CD4-positive, alpha-beta memory T cell (primary cell): Measurements from ENCODE around the gene HSPB6. TPM values are rescaled to one million over a fixed set of nuclear protein-coding genes. Genes with fewer than 3 reads are reported as not detected.

Source experiments
- CTCF ChIA-PET: fragments of 350-600 bp; sonication (Branson Sonifier 250); formaldehyde crosslinking; loops from one replicate; lab custom pipeline; 2021; ENCODE audit warnings: inconsistent platforms; ENCODE audit not compliant: partially characterized antibody; lab: Charles Lee
- POLR2A ChIA-PET: fragments of 350-600 bp; sonication (Branson Sonifier 250); formaldehyde crosslinking; loops from one replicate; lab custom pipeline; 2021; ENCODE audit not compliant: partially characterized antibody; lab: Charles Lee
- DNase-seq, 5 donors: peaks; one replicate each; pipeline versions ENCODE4 v3.0.0 to v3.0.0-alpha.2; 2020 to 2022; ENCODE audit warnings: mixed read lengths in 1 of 5
- H3K27ac ChIP-seq: one replicate; pipeline ENCODE4 v1.7.0; 2013; ENCODE audit warnings: low read depth, low read length
- H3K27me3 ChIP-seq: 2 replicates; pipeline ENCODE4 v1.7.0; 2013; ENCODE audit warnings: mild to moderate bottlenecking, low read length, moderate library complexity; ENCODE audit not compliant: insufficient read depth
- H3K36me3 ChIP-seq: 2 replicates; pipeline ENCODE4 v1.7.0; 2013; ENCODE audit warnings: mild to moderate bottlenecking, low read length, moderate library complexity; ENCODE audit not compliant: insufficient read depth
- H3K4me1 ChIP-seq: 2 replicates; pipeline ENCODE4 v1.7.0; 2013; ENCODE audit warnings: mild to moderate bottlenecking, low read length, moderate library complexity; ENCODE audit not compliant: insufficient read depth
- H3K4me3 ChIP-seq, 2 donors: one replicate each; pipeline ENCODE4 v1.7.0; 2013; ENCODE audit warnings: low read length in 2 of 2, mild to moderate bottlenecking in 1 of 2
- H3K9me3 ChIP-seq, 2 donors: one replicate each; pipeline ENCODE4 v1.7.0; 2013; ENCODE audit warnings: low read length in 2 of 2, control low read depth in 1 of 2; ENCODE audit not compliant: control insufficient read depth in 1 of 2
- H3K27ac Mint-ChIP-seq, 7 donors: one replicate each; pipeline ENCODE4 v1.8.0; 2020 to 2021; ENCODE audit warnings: mixed read lengths in 7 of 7, mild to moderate bottlenecking in 6 of 7, inconsistent platforms in 3 of 7, moderate library complexity in 3 of 7
- H3K27me3 Mint-ChIP-seq, 2 donors: one replicate each; pipeline ENCODE4 v1.8.0; 2020 to 2021; ENCODE audit warnings: mixed read lengths in 2 of 2
- H3K36me3 Mint-ChIP-seq, 2 donors: one replicate each; pipeline ENCODE4 v1.8.0; 2020 to 2021; ENCODE audit warnings: mixed read lengths in 2 of 2, inconsistent platforms in 1 of 2, mild to moderate bottlenecking in 1 of 2
- H3K4me1 Mint-ChIP-seq, 4 donors: one replicate each; pipeline ENCODE4 v1.8.0; 2020 to 2021; ENCODE audit warnings: mixed read lengths in 4 of 4, mild to moderate bottlenecking in 1 of 4
- H3K4me3 Mint-ChIP-seq, 8 donors: one replicate each; pipeline ENCODE4 v1.8.0; 2020 to 2021; ENCODE audit warnings: mixed read lengths in 8 of 8, mild to moderate bottlenecking in 7 of 8, moderate library complexity in 6 of 8, inconsistent platforms in 3 of 8
- H3K9me3 Mint-ChIP-seq, 8 donors: one replicate each; pipeline ENCODE4 v1.8.0; 2020 to 2021; ENCODE audit warnings: mixed read lengths in 8 of 8, mild to moderate bottlenecking in 5 of 8, inconsistent platforms in 3 of 8, moderate library complexity in 1 of 8
- intact Hi-C: fragments of 100-400 bp; cut with micrococcal nuclease; formaldehyde crosslinking; loops from one replicate; pipeline ENCODE4 v1.15.1; 2023
- polyA plus RNA-seq, 2 donors: library from polyadenylated mRNA; unstranded; fragments of 300-500 nt; fragmentation: Illumina TruSeq; gene quantifications; one replicate each; pipeline ENCODE4 v1.2.3, GENCODE V29; 2021
- total RNA-seq, 2 experiments: library from RNA; stranded (reverse); gene quantifications; one replicate each; pipeline ENCODE4 v1.2.3, GENCODE V29; 2021

Gene HSPB6
- total and polyA plus RNA-seq, 4 experiments from 2014 or later = not detected

- no peaks in the 10 kb centered on the region for H3K27me3 ChIP-seq
- H3K36me3 ChIP-seq = peaks cover 23% of the 10 kb centered on the region
- intact Hi-C loops = no loop called here
- no peaks in the 10 kb centered on the region for H3K9me3 ChIP-seq
- Mint-ChIP-seq H3K9me3 (peaks cover 0 to 3% (median 0%) of the 10 kb centered on the region in 8 donors), H3K36me3 (peaks cover 6 to 22% of the 10 kb centered on the region in 2 donors), H3K4me1 (peaks cover 17 to 40% (median 27%) of the 10 kb centered on the region in 4 donors), H3K27me3 (peaks cover 0 to 2% of the 10 kb centered on the region in 2 donors), H3K4me3 (peak overlapping the region in 7 of 8 donors; percentile 13 to 65 (median 40)), H3K27ac (peak overlapping the region in 3 of 7 donors; percentile 27 to 41 (median 32))
- H3K4me3 ChIP-seq = no peak overlapping the region
- peaks cover 36% of the 10 kb centered on the region for H3K4me1 ChIP-seq
- DNase-seq = no peak
- no peak overlapping the region for H3K27ac ChIP-seq
- CTCF ChIA-PET = no interaction called here
- POLR2A ChIA-PET = interaction anchor here (2.9 to 3.6 kb wide), 3 partner anchors 10 to 15 kb away, joined by 16 to 23 read pairs (median 16); partner anchors contain the start of genes IGFLR1, PSENEN and U2AF1L4
These were observed 1.7 kb downstream of the HSPB6 start for GRCh38 chr19:35755131-35755549.

DNA sequence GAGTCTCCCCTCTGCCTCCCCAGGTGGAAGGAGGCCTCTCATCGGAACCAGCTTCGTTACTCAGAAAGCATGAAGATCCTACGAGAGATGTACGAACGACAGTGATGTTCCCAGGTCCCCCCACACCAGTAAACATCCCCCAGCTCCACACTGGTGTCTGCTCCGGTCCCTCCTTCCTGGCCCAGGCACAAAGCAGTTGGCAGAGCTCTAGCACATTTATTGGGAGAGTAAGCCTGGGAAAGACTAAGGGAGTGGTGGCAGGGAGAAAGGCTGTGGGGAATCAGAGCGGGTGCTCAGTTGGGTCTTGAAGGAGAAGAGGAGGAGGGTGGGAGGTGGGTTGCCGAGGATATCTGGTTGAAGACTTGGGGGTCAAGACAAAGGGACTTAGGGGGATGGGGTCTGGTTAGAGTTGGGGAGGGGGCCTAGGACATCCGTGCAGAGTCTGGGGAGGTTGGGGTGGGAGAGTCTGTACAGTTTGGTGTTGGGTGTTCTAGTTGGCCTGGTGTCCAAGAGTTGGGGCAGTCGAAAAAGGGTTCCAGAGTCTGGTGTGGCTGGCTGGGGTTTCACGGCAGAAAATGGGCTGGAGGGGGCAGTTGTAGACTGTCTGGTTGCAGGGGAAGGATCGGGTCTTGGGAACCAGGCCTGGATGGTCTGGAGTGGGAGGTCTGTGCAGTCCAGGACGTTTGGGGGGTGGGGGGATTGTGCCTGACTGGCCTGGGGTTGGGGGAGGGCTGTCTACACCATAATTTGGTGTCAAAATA is 2.3 kb downstream of the HSPB6 start:
- DNase-seq = no peak
- no peaks in the 10 kb centered on the region for H3K27me3 ChIP-seq
- H3K4me1 ChIP-seq = peaks cover 35% of the 10 kb centered on the region
- no peak overlapping the region for H3K27ac ChIP-seq
- intact Hi-C loops = no loop called here
- CTCF ChIA-PET = no interaction called here
- POLR2A ChIA-PET = interaction anchor here (1.0 kb wide), 1 partner anchor 23 kb away, joined by 3 read pairs; no protein-coding TSS in a partner anchor
- peaks cover 18 to 37% (median 25%) of the 10 kb centered on the region in 4 donors for H3K4me1 Mint-ChIP-seq
- H3K4me3 ChIP-seq = no peak overlapping the region
- no peaks in the 10 kb centered on the region for H3K9me3 ChIP-seq
- H3K27ac Mint-ChIP-seq = peak overlapping the region in 2 of 7 donors; percentile 27 to 56
- H3K36me3 ChIP-seq = peaks cover 23% of the 10 kb centered on the region
- peaks cover 0 to 2% of the 10 kb centered on the region in 2 donors for H3K27me3 Mint-ChIP-seq
- peak overlapping the region in 4 of 8 donors; percentile 13 to 49 (median 40) for H3K4me3 Mint-ChIP-seq
- H3K9me3 Mint-ChIP-seq = peaks cover 0 to 3% (median 0%) of the 10 kb centered on the region in 8 donors
- peaks cover 6 to 22% of the 10 kb centered on the region in 2 donors for H3K36me3 Mint-ChIP-seq

GRCh38 chr19:35753634-35754369 is 3.0 kb downstream of the HSPB6 start:
- ChIA-PET POLR2A (interaction anchor here (1.0 kb wide), 2 partner anchors 13 to 22 kb away, joined by 3 read pairs; no protein-coding TSS in a partner anchor), CTCF (no interaction called here)
- Mint-ChIP-seq H3K27me3 (peaks cover 0 to 2% of the 10 kb centered on the region in 2 donors), H3K36me3 (peaks cover 6 to 22% of the 10 kb centered on the region in 2 donors), H3K4me1 (peaks cover 14 to 35% (median 24%) of the 10 kb centered on the region in 4 donors), H3K9me3 (peaks cover 0 to 3% (median 0%) of the 10 kb centered on the region in 8 donors), H3K4me3 (peak overlapping the region in 2 of 8 donors; percentile 10 to 15), H3K27ac (peak overlapping the region in 1 of 7 donors; percentile 56)
- H3K27me3 ChIP-seq = no peaks in the 10 kb centered on the region
- H3K9me3 ChIP-seq = no peaks in the 10 kb centered on the region
- DNase-seq = no peak
- H3K27ac ChIP-seq = no peak overlapping the region
- peaks cover 34% of the 10 kb centered on the region for H3K4me1 ChIP-seq
- H3K4me3 ChIP-seq = no peak overlapping the region
- H3K36me3 ChIP-seq = peaks cover 23% of the 10 kb centered on the region
- intact Hi-C loops = no loop called here

GRCh38 chr19:35752746-35753350 is 4.0 kb downstream of the HSPB6 start:
- Mint-ChIP-seq H3K27ac (no peak overlapping the region), H3K36me3 (peaks cover 6 to 26% of the 10 kb centered on the region in 2 donors), H3K4me3 (peak overlapping the region in 1 of 8 donors; percentile 20), H3K27me3 (peaks cover 0 to 1% of the 10 kb centered on the region in 2 donors), H3K4me1 (peaks cover 20 to 38% (median 27%) of the 10 kb centered on the region in 4 donors), H3K9me3 (peaks cover 0 to under 1% (median 0%) of the 10 kb centered on the region in 8 donors)
- Histone ChIP-seq H3K27ac (no peak overlapping the region), H3K4me1 (peaks cover 32% of the 10 kb centered on the region), H3K4me3 (no peak overlapping the region), H3K27me3 (no peaks in the 10 kb centered on the region), H3K36me3 (peaks cover 23% of the 10 kb centered on the region), H3K9me3 (no peaks in the 10 kb centered on the region)
- intact Hi-C loops = no loop called here
- DNase-seq = no peak
- CTCF ChIA-PET = no interaction called here
- POLR2A ChIA-PET = interaction anchor here (1.0 to 1.6 kb wide), 4 partner anchors 8 to 12 kb away, joined by 3 to 6 read pairs (median 4); partner anchors contain the start of gene IGFLR1

DNA sequence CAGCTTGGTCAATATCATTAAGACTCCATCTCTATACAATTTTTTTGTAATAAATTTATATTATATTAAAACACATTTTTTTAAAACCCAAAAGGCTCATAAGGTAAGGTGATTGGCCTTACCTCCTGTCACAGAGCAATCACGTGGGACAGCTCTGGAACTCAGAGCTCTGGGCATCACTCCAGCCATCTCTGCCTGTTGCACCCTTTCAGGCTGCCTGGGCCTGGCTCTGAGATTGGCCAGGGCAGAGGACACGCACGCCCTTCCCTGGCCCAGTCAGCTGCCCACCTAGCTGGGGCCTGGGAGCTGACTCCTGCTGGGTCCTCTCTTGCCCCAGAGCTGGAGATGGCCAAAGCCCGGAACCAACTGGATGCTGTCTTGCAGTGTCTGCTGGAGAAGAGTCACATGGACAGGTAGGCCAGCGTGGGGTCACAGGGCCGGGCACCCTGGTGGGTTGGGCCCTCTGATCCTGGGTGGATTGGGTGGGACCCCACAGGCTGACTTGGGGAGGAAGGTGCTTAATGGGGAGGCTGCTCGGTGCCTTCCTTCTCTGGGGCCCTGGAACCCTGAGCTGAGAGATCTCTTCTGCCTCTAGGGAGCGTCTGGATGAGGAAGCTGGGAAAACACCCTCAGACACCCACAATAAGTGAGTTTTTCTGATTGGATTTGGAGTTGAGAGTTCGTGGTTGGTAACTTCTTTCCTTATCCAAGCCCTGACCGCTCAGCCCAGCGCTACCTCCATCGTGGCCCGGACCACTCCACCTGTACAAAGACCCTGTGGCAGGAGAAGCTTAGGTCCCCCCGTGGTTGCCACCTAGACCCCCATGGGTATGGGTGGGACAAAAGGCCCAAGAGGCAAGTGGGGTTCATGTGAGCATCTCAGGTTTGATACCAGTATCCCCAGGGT is 4.7 kb downstream of the HSPB6 start:
- DNase-seq = no peak
- Histone ChIP-seq H3K9me3 (no peaks in the 10 kb centered on the region), H3K27ac (no peak overlapping the region), H3K27me3 (no peaks in the 10 kb centered on the region), H3K36me3 (peaks cover 23% of the 10 kb centered on the region), H3K4me3 (no peak overlapping the region), H3K4me1 (peaks cover 32% of the 10 kb centered on the region)
- CTCF ChIA-PET = no interaction called here
- POLR2A ChIA-PET = interaction anchor here (1.0 to 1.6 kb wide), 4 partner anchors 8 to 12 kb away, joined by 4 to 6 read pairs (median 4); partner anchors contain the start of gene IGFLR1
- Mint-ChIP-seq H3K36me3 (peaks cover 6 to 24% of the 10 kb centered on the region in 2 donors), H3K27me3 (no peaks in the 10 kb centered on the region), H3K4me3 (no peak overlapping the region), H3K9me3 (no peaks in the 10 kb centered on the region), H3K27ac (no peak overlapping the region), H3K4me1 (peaks cover 19 to 33% (median 25%) of the 10 kb centered on the region in 4 donors)
- intact Hi-C loops = no loop called here

DNA sequence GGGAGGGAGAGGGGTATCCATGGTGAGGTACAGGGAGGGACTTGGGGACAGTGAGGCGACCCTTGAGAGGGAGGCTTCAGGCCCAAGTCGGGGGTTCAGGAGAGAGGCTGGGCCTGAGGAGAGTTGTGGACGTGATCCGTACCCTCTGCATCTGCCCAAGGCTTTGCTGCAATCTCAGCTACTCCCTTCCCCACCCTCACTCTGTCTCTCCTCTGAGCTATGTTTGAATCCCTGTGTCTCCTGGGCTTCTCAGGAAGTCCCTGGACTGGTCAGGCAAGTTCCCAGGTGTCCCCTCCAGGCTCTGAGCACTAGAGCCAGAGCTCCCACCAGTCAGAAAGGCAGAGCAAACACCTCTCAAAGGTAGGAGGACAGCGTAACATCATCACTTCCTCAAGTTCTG is 6.7 kb downstream of the HSPB6 start:
- Histone ChIP-seq H3K27me3 (no peaks in the 10 kb centered on the region), H3K36me3 (peaks cover 23% of the 10 kb centered on the region), H3K4me3 (no peak overlapping the region), H3K4me1 (peaks cover 32% of the 10 kb centered on the region), H3K27ac (no peak overlapping the region), H3K9me3 (no peaks in the 10 kb centered on the region)
- Mint-ChIP-seq H3K27me3 (no peaks in the 10 kb centered on the region), H3K4me3 (peak overlapping the region in 6 of 8 donors; percentile 17 to 69 (median 48)), H3K9me3 (no peaks in the 10 kb centered on the region), H3K36me3 (peaks cover 6 to 30% of the 10 kb centered on the region in 2 donors), H3K27ac (peak overlapping the region in 2 of 7 donors; percentile 55 to 81), H3K4me1 (peaks cover 22 to 39% (median 31%) of the 10 kb centered on the region in 4 donors)
- ChIA-PET CTCF (interaction anchor here (2.8 kb wide), 1 partner anchor 13 kb away, joined by 11 read pairs; no protein-coding TSS in a partner anchor), POLR2A (interaction anchor here (4.5 kb wide), 1 partner anchor 12 kb away, joined by 30 read pairs; no protein-coding TSS in a partner anchor)
- DNase-seq = no peak
- intact Hi-C loops = no loop called here
